ENCODE results near the gene STN1. TPM values are rescaled to one million over a fixed set of nuclear protein-coding genes. Genes with fewer than 3 reads are reported as not detected.

The STN1 gene
- polyA plus RNA-seq, 3 donors: 24.6 to 30.4 (median 29.1) TPM

- no peak for DNase-seq (ENCODE audit: low read depth in 3 of 3, low spot score in 2 of 3)
Measured at GRCh38 chr10:103930449-103930848, 12.5 kb upstream of the STN1 start.

DNA sequence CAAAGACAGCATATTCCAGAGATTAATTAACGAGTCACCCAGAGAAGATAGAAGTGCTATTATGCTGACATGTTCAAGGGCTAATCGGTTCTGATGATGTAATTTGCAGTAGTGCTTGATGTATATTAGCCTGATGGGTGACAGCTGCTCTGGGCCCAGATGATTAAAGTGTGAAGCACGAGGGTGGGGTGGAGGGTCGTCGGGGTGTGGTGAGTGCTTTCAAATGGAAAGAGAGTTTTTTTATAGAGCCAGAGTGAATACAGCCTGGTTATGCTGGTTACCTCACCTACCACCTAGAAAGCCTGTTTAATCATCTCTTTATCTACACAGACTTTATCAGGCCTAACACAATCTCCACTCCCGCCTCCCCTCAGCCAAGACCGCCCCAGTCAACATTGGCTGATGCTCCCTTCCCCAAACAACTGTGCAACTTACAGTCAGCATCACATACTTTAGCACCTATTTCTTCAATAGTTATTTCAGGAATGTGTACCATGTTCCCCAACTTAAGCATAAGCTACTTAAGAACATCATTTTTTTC is 11.5 kb upstream of the STN1 start:
- no peak for DNase-seq (ENCODE audit: low read depth in 3 of 3, low spot score in 2 of 3)

GRCh38 chr10:103928784-103929183 is 10.8 kb upstream of the STN1 start:
- DNase-seq (ENCODE audit: low read depth in 3 of 3, low spot score in 2 of 3): no peak

GRCh38 chr10:103926722-103927319 is 8.8 kb upstream of the STN1 start:
- no peak for DNase-seq (ENCODE audit: low read depth in 3 of 3, low spot score in 2 of 3)

- no peak for DNase-seq (ENCODE audit: low read depth in 3 of 3, low spot score in 2 of 3)
Measured at GRCh38 chr10:103925591-103925990, 7.6 kb upstream of the STN1 start.

DNA sequence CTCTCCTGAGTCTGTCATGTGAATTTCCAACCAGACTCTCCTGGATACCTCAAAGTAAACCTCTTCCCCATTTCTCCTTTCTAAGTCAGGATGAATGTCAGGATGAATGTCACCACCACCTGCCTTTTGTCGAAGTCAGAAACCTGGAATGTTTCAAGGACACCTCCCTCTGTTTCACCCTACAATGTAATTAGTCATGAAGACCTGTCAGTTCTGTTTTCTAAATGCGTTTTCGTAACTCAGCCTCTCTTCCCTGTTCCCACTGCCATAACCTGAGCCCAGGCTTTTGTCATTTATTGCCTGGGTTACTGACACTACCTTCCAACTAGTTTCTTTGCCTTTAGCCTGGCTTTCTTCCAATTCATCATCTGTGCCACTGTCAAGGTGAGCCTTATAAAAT is 5.5 kb upstream of the STN1 start:
- no peak for DNase-seq (ENCODE audit: low read depth in 3 of 3, low spot score in 2 of 3)

GRCh38 chr10:103922659-103923058 is 4.7 kb upstream of the STN1 start:
- no peak for DNase-seq (ENCODE audit: low read depth in 3 of 3, low spot score in 2 of 3)

GRCh38 chr10:103921750-103922195 is 3.8 kb upstream of the STN1 start:
- no peak for DNase-seq (ENCODE audit: low read depth in 3 of 3, low spot score in 2 of 3)

- DNase-seq (ENCODE audit: low read depth in 3 of 3, low spot score in 2 of 3): no peak
Measured at GRCh38 chr10:103921248-103921647, 3.3 kb upstream of the STN1 start.

- DNase-seq (ENCODE audit: low read depth in 3 of 3, low spot score in 2 of 3): no peak
Measured at GRCh38 chr10:103919648-103920025, 1.7 kb upstream of the STN1 start.

DNA sequence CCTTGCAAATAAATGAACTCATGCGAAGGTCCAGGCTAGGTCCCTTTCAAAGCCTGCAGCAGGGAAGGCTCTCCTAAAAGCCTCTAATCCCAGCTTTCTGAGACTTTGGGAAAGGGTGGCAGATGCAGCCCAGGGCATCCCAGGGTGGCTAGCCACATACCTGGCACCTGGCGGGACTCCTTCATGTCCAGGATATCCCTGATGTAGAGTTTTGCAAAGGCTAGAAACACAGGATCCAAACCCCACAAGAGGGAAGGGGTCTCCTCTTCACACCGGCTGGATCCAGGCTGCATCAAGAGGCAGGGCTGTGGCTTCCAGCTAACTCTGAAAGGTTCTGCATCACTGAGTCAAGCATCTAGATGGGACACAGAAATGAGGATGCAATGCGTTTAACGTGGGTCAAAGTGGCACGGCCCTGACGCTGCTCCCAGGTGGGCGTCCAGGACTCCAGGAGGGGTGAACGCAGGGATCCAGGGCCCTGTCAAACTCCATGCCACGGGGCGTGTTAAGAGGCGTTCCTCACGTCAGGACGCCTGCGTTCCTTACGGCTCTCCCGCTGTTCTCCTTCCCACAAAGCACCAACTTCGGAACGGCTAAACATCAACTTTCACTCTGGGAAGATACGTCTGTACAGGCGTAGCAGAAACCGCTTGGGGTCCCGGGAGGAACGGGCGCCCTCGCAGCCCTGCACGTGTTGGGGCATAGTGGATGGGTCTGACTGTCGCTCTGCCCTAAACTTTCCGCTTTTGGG is 507 bp downstream of the STN1 start:
- DNase-seq (ENCODE audit: low read depth in 3 of 3, low spot score in 2 of 3): no peak

- DNase-seq (ENCODE audit: low read depth in 3 of 3, low spot score in 2 of 3): no peak
Measured at GRCh38 chr10:103916876-103917275, 1.1 kb downstream of the STN1 start.

- DNase-seq (ENCODE audit: low read depth in 3 of 3, low spot score in 2 of 3): no peak
Measured at GRCh38 chr10:103916254-103916653, 1.7 kb downstream of the STN1 start.

GRCh38 chr10:103915796-103916195 is 2.2 kb downstream of the STN1 start:
- DNase-seq (ENCODE audit: low read depth in 3 of 3, low spot score in 2 of 3): no peak

DNA sequence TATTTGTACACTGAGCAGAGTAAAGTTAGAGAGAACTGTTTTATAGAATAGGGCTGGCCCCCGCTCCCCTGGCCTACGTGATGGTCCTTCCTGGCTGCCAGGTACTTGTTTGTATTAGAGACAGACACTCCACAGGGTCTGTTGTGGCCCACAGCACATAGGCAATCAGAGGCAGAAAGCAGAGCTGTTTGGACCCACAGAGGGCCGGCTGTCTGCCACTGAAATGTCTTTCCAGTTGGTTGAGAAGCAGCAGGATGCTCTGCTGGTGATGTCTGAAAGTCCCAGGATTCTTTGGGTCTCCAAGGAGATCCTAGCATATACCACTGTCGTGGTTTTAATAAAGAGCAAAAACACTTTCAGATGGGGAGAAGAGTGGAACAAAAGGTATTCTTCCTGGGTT is 5.2 kb downstream of the STN1 start:
- no peak for DNase-seq (ENCODE audit: low read depth in 3 of 3, low spot score in 2 of 3)

DNA sequence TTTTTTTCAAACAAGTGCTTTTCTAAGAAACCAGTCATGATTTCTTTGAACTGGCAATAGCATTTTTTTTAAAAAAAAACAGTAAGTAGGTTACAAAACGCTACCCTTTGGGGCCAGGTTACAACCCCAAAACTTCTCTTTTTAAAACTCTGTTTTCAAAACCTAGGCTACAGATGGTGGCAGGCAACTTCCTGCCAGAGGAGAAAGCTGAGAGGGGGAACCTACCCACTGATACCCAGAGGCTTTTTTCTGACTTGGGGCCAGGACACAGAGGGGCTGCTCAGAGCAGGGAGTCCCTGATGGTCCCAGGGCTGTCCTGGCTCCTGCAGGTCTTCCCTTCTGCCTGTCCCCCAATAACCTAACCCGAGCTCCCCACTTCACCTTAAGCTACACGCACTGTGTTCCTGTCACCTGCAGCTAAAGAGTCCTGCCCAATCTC is 6.9 kb downstream of the STN1 start:
- DNase-seq (ENCODE audit: low read depth in 3 of 3, low spot score in 2 of 3): no peak

DNA sequence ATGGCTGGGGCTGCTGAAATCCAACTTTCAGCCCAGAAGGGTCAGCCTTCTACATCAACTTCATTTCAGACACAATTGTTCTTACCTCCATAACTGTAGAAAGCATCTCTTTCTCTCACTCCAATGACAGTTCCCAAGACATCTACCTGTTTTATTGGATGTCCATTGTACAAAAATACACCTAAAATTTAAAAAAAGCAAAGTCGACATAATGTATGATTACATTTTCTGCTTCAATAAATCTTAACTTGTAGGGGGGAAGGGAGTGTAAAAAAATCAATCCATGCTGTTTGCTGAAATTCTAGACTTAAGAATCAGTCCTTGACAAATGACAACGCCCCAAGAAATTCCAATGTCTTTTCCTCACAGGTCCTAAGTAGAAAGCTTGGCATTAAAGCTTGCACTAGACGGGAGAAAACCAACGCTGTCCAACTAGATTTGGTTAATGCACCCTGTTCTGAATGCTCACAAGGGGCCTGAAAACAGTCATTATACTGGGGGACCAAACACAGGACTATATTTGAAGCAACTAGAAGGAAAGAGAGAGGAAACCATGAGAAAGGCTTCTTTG is 7.5 kb downstream of the STN1 start:
- DNase-seq (ENCODE audit: low read depth in 3 of 3, low spot score in 2 of 3): no peak

DNA sequence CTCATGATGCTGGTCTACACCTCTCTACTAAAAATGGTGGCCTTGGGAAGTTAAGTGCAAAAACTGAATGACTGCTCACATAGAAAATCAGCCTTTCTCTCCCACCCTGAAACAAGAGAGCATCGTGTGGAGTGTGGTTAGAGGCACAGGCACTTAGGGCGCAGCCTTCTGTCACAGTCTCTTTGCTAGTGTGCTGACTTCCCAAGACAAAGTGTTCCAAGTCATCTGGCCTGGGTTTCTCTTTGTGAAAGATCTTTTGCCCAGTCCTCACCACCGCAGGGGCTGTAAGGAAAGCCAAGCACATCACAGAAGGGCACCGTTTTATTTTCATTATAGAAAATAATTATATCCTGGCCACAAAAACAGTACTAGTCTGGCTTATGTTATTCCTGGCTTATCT is 12.5 kb downstream of the STN1 start:
- DNase-seq (ENCODE audit: low read depth in 3 of 3, low spot score in 2 of 3): no peak

DNA sequence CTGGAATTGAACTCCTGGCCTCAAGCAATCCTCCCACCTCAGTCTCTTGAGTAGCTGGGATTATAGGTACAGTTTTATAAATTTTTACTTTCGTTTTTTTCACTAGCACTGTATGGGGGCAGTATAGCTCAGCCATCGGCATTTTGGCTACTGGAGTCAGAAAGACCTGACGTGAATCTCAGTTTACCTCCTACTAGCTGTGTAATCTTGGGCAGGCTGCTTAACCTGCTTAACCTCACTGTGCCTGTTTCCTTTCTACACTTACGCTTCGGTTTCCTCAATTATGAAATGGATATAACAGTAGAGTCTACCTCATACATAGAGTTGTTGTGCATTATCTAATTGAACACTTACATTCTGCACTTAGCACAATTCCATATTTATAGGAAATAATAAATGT is 16.7 kb downstream of the STN1 start:
- DNase-seq (ENCODE audit: low read depth in 3 of 3, low spot score in 2 of 3): no peak

DNA sequence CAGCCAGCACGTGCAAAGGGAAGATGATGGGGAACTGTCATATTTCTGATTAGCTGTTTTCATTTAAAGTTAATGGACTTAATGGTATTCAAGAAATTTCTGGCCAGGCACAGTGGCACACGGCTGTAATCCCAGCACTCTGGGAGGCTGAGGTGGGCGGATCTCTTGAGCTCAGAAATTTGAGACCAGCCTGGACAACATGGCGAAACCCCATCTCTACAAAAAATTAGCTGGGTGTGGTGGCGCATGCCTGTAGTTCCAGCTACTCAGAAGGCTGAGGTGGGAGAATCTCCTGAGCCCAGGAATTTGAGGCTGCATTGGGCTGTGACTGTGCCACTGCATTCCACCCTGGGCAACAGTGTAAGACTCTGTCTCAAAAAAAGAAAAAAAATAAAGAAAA is 18.7 kb downstream of the STN1 start:
- DNase-seq (ENCODE audit: low read depth in 3 of 3, low spot score in 2 of 3): no peak

DNA sequence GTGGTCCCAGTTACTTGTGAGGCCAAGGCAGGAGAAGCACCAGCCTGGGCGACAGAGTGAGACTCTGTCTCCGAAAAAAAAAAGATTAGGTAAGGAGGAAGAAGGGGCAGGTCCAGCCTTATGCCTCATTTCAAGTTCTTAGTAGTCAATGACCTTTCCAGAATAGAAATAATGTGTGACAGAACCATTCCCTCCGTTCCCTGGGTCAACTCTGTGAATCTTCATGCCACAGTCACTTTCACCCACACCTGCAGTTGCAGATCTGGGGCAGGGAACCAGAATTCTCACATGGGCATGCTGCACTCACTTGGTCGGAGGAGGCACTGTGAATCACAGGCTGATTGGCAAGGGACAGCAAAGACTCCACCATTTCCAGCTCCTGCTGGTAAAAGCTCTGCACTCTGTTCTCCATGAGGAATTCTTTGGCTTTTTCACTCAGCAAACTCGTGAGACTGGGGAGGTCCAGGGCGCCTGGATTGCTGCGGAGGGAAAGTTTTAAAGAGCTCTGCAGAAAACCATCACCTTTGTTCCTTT is 20.7 kb downstream of the STN1 start:
- no peak for DNase-seq (ENCODE audit: low read depth in 3 of 3, low spot score in 2 of 3)

GRCh38 chr10:103896225-103896624 is 21.8 kb downstream of the STN1 start:
- DNase-seq (ENCODE audit: low read depth in 3 of 3, low spot score in 2 of 3): no peak
